ENCODE measurements around the gene APOBEC3F.
A peak's percentile ranks its signal among the peaks of the same experiment; 100 is the strongest.
"Not testable (repeated sequence)": the region's sequence is repeated elsewhere in the genome, so short reads cannot be mapped to it uniquely, and the experiment has no call there.

The APOBEC3F gene

GRCh38 chr22:39076155-39077025, 35.7 kb downstream of the APOBEC3F start:
- not testable (repeated sequence) for DNase-seq

GRCh38 chr22:39077026-39077840, 36.6 kb downstream of the APOBEC3F start, which contains the start of gene APOBEC3G:
TSS of gene APOBEC3G (plus strand) at chr22:39077275. CDS start at chr22:39077362, 87 bp downstream.
- DNase-seq, result peak; percentile 62

DNA sequence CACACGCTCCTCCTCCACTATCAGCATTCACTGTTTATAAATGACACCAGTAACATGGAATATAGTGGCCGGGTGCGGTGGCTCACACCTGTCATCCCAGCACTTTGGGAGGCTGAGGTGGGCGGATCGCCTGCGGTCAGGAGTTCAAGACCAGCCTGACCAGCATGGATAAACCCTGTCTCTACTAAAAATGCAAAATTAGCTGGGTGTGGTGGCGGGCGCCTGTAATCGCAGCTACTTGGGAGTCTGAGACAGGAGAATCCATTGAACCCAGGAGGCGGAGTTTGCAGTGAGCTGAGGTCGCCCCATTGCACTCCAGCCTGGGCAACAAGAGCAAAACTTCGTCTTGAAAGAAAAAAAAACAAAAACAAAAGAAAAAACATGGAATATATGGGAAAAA, 37.2 kb downstream of the APOBEC3F start:
- DNase-seq, result not testable (repeated sequence)

- DNase-seq, result no peak
Observed at GRCh38 chr22:39078329-39078728, 37.7 kb downstream of the APOBEC3F start.

- DNase-seq, result not testable (repeated sequence)
Observed at GRCh38 chr22:39079054-39079637, 38.5 kb downstream of the APOBEC3F start.

DNA sequence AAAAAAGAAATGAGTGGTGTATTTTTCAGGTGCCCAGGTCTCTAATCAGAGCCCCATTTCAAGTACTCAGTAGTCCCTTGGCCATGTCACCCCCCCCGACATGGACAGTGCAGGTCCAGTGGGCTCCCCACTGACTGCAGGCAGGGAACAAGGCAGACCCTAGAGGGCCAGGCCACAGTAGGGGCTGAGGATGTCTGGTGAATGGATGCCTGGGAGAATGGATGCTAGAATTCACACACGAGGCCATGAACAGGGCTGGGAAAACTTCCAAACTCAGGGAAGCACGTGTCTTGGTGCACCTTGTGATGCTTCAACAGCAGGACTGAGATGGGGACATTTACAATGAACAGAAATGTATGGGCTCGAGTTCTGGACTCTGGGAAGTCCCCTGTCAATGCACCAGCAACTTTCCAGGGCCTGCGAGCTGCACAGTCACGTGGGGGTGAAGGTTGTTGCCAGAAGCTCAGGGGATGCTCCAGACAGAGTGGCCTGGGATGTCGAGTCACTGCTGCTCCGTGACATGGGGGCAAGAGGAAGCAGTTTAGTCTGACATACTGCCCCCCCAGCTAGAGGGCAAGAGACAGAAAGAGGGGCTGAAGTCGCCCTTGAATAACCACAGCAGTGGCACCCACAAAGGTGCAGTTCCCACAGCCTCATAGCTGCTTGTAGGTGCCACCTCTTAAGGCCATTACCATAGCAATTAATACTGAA, 39.5 kb downstream of the APOBEC3F start:
- no peak for DNase-seq

GRCh38 chr22:39081016-39081415, 40.4 kb downstream of the APOBEC3F start:
- DNase-seq, result no peak

DNA sequence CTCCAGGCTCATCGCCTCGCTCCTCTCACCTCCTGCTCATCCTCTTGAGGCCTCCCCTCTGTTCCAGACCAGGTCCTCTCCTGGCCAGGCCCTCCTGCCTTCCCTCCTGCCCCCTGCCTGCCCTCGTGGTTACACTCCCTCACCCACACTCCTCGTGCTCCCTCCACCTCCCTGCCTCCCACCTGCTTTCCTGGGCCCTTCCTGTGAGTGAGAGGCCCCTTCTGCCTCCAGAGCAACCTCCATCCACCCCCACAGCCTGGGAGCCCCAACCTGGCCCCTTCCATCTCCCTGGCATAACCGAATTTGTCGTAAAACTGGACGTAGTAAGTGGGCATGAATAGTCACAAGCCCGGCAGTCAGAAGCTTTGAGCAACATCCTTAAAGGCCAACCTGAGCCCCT, 40.9 kb downstream of the APOBEC3F start:
- no peak for DNase-seq

GRCh38 chr22:39083212-39084165, 42.8 kb downstream of the APOBEC3F start:
- DNase-seq, result no peak

DNA sequence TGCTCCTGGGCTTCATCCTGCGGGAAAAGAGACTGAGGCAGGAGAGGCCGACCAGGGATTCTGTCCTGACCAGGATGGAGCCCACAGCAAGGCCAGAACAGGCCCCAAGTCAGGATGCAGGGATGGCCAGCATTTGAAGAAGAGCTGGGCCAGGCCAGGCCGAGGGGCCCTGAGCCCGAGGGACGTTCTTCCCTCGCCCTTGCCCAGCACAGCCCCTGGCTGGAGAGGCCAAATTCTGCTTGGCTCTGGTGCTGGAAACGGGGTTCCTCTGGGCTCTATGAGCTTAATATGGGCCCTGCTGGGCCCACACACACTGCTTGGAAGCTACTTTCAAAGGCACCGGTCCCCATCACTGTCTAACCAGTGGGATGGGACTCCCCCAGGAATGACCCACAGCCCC, 44.0 kb downstream of the APOBEC3F start:
- DNase-seq, result no peak

DNA sequence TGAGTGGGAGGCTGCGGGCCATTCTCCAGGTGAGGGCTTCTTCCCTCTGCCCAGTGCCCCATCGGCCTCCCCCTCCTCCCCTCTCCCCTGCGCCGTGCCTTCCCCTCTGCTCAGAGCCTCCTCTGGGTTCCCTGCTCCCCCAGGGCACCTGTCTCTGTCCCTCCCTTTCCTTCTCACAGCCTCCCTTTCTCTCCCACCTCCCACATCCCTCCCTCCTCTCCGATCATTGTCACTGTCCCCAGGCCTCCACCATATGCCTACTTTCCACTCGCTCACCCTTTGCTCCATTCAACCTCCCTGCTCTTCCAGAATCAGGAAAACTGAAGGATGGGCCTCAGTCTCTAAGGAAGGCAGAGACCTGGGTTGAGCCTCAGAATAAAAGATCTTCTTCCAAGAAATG, 46.4 kb downstream of the APOBEC3F start:
- no peak for DNase-seq

- no peak for DNase-seq
Observed at GRCh38 chr22:39087881-39088684, 47.4 kb downstream of the APOBEC3F start.

DNA sequence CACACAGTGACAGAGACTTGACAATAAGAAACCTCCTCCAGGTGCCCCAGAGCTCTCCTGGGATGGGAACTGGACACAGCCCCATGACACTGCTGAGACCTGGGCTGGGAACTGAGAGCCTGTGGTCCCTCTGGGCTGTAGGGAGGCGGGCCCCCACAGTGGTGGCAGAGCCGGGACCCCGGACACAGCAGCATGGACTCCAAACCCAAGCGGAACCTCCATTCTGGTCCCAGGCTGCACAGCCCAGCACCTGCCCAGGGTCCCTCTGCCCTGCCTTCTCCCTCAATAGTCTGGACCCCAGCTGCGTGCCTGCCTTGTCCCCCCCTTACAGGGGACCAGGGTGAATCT, 48.0 kb downstream of the APOBEC3F start:
- DNase-seq, result no peak

DNA sequence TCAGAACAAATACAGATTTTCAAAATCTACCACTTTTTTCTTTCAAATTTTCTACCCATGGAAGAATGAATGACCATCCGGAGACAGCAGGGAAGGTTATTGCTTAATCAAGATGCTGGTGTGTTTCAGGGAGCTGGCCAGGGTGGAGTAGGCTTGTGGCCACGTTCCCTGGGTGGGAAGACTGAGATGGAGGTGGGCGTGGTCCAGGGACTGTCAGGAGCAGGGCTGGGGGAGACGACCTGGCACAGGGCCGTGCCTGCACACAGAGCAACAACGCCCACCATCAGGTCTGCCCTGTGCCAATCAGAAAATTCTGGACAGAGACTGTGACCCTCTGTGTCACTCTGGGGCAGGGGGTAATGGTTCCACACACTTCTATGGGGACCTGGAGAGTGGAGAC, 49.3 kb downstream of the APOBEC3F start:
- no peak for DNase-seq

DNA sequence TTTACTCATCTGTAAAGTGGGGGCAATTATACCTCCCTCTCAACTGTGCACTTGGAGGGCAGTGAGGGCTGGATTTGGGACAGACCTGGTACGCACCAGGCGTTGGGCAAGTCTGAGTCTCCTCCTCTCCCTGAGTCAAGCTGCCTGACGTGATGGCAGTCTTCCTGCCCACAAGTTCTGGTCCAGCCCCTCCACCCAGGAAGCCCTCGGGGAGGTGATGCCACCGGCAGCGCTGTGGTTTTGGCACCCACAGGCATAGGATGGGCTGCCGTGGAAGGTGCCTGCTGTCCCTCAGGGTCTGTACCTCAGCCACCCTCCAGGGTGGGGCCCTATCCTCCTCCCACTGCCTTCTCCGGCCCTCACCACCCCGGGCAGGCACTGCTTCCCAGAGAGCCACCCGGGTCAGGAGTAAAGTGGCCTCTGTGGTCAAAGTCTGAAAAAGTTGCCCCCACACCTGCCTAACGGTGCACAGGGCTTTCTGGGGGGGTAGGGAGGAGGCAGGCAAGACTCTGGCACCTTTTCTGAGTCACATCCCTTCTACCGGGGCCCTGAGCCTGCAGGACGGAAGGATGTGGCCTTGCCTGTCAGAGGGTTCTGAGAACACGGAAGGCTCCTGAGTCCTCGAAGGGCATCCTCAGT, 49.9 kb downstream of the APOBEC3F start:
- DNase-seq, result peak; percentile 86

DNA sequence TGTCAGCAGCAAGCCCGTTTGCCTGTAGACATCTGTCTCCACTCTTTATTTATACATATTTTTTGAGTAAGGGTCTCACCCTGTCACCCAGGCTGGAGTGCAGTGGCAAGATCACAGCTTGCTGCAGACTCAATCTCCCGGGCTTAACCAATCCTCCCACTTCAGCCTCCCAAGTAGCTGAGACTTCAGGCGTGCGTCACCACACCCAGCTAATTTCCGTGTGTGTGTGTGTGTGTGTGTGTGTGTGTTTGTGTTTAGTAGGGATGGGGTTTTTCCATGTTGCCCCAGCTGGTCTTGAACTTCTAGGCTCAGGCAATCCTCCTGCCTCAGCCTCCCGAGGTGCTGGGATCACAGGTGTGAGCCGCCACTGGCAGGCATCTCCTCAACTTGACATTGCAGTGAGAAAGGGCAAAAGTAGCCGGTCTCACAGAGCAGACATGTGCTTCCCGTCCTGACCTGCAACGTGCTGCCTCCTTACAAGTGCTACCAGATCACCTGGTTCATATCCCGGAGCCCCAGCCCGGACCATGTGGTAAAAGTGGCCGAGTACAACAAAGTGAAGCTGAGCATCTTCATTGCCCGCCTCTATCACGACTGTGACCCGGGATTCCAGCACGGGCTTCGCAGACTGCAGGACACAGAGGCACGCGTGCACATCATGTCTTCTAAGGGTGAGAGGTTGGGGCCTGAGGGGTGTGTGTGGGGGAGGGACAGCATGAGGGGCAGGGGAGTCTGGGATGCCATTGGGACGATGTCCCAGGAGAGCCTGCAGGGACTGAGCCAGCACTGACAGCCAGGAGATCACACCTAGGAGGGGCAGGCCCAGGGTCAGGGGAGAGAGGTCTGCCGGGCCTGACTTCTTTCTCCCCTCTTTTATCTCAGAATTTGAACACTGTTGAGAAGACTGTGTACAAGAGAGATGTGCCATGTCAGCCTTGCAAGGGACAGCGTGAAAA, 50.7 kb downstream of the APOBEC3F start:
- DNase-seq, result no peak

GRCh38 chr22:39092111-39092862, 51.6 kb downstream of the APOBEC3F start:
- peak; percentile 49 for DNase-seq

- no peak for DNase-seq
Observed at GRCh38 chr22:39094717-39095389, 54.2 kb downstream of the APOBEC3F start.
